ENCODE results near the gene CRADD.

The CRADD gene

DNA sequence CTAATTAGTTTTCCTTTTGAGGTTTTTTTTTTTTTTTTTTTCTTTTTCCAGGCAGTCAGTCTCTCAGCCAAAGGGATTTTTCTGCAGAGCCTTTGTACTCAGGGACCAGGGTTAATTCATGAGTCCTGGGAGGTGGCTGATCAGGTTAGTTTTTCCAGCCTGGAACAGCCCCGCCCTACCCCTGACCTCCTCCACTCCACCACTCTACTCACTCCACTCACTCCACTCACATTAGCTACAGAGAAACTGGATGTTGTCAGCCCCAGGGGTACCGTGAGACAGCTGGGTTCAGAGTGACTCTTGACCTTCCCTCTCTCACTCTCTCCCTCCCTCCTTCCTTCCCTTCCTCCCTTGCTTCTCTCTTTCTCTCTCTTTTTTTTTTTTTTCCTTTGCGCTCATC, 161.0 kb downstream of the CRADD start:
- TF ChIP-seq YY1 (IDR thresholded peaks at IDR 0.05; ENCODE audit: low read depth) (no peak), CREB1 (IDR thresholded peaks at IDR 0.05; ENCODE audit: low read depth) (no peak), ZBTB7A (IDR thresholded peaks at IDR 0.05; ENCODE audit: low read depth) (no peak), TEAD4 (IDR thresholded peaks at IDR 0.05) (no peak)

DNA sequence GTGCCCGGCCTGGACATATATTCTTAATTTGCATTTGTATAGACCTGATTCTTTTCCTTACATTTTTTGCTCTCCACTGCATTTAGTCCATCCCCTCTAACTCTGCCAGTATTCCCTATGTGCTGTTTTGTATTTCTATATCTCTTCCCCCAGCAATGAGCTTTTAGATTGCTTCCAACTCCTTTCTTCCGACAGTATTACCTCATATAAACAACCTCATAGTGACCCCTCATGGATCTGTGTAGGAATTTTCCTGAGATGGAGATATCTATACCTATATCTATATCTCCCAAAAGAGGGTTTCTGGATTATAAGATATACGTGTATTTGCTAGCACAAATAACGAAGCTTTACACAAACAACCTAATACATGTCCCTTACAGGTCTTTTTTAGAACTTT, 161.9 kb downstream of the CRADD start:
- no peak for TF ChIP-seq TAF1 (IDR thresholded peaks at IDR 0.05; ENCODE audit: low read depth)
- TF ChIP-seq EGR1 (IDR thresholded peaks at IDR 0.05) = no peak
- TF ChIP-seq EP300 (IDR thresholded peaks at IDR 0.05; ENCODE audit: borderline replicate concordance) = no peak

DNA sequence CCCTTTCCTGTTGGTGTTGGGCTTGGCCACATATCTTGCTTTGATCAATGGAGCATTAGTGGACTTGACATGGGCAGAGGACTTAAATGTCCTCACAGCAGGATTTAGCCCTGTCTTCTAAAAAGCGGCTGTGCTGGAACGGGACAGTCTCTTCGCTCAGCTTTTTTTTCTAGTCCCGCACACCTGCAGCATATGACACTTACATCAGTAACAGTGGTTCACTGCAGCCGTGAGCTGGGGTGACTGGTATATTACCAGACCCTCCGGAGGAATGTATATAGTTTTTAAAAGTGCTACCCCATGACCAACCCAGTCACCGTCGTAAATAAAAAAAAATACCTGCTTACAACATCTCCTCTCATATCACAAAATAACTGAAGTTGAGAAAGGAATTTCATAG, 164.5 kb downstream of the CRADD start:
- TF ChIP-seq RAD21 (IDR thresholded peaks at IDR 0.05; ENCODE audit: low read depth) (no peak), CEBPB (IDR thresholded peaks at IDR 0.05) (no peak), NFIC (IDR thresholded peaks at IDR 0.05) (no peak), YY1 (IDR thresholded peaks at IDR 0.05; ENCODE audit: low read depth) (no peak), TCF12 (IDR thresholded peaks at IDR 0.05; ENCODE audit: low read depth) (no peak), CREB1 (IDR thresholded peaks at IDR 0.05; ENCODE audit: low read depth) (no peak), EP300 (IDR thresholded peaks at IDR 0.05; ENCODE audit: borderline replicate concordance) (no peak), EGR1 (IDR thresholded peaks at IDR 0.05) (no peak), ZBTB7A (IDR thresholded peaks at IDR 0.05; ENCODE audit: low read depth) (no peak), FOXM1 (IDR thresholded peaks at IDR 0.05; ENCODE audit: borderline replicate concordance, low read depth) (no peak), TAF1 (IDR thresholded peaks at IDR 0.05; ENCODE audit: low read depth) (no peak), TEAD4 (IDR thresholded peaks at IDR 0.05) (no peak)
- TF ChIP-seq, protein P1, sequence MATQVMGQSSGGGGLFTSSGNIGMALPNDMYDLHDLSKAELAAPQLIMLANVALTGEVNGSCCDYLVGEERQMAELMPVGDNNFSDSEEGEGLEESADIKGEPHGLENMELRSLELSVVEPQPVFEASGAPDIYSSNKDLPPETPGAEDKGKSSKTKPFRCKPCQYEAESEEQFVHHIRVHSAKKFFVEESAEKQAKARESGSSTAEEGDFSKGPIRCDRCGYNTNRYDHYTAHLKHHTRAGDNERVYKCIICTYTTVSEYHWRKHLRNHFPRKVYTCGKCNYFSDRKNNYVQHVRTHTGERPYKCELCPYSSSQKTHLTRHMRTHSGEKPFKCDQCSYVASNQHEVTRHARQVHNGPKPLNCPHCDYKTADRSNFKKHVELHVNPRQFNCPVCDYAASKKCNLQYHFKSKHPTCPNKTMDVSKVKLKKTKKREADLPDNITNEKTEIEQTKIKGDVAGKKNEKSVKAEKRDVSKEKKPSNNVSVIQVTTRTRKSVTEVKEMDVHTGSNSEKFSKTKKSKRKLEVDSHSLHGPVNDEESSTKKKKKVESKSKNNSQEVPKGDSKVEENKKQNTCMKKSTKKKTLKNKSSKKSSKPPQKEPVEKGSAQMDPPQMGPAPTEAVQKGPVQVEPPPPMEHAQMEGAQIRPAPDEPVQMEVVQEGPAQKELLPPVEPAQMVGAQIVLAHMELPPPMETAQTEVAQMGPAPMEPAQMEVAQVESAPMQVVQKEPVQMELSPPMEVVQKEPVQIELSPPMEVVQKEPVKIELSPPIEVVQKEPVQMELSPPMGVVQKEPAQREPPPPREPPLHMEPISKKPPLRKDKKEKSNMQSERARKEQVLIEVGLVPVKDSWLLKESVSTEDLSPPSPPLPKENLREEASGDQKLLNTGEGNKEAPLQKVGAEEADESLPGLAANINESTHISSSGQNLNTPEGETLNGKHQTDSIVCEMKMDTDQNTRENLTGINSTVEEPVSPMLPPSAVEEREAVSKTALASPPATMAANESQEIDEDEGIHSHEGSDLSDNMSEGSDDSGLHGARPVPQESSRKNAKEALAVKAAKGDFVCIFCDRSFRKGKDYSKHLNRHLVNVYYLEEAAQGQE (IDR thresholded peaks at IDR 0.05; ENCODE audit: low read depth) = no peak
- TF ChIP-seq, protein P2, sequence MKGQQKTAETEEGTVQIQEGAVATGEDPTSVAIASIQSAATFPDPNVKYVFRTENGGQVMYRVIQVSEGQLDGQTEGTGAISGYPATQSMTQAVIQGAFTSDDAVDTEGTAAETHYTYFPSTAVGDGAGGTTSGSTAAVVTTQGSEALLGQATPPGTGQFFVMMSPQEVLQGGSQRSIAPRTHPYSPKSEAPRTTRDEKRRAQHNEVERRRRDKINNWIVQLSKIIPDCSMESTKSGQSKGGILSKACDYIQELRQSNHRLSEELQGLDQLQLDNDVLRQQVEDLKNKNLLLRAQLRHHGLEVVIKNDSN (IDR thresholded peaks at IDR 0.05) = no peak
- TF ChIP-seq, protein P3, sequence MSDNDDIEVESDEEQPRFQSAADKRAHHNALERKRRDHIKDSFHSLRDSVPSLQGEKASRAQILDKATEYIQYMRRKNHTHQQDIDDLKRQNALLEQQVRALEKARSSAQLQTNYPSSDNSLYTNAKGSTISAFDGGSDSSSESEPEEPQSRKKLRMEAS (IDR thresholded peaks at IDR 0.05) = no peak

DNA sequence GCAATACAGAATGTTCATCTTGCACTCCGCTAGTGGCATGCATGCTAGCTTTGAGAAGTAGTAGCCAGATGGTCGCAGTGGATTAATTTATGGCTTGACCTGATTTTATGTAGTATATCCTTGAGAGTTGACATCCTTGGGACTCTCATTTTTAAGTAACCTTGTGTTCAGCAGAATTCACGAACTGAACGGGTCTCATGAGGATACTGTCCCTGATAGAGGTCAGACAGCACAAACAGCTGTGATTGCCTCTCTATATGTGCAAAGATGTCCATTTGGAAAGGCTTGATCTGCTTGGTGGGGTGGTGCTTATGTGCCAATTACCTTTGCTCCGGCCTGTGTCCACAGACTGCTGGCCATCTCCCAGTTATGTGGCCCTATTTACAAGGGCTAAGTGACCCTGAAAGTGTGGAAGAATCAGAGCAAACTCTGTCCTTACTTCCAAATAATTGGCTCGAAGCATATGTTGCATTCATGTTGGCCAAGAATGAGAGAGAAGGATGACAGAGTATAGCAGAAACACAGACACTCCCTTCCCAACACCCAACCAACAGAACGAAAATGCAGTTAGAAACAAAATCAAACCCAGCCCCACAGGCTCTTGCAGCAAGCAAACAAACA, 167.1 kb downstream of the CRADD start:
- no peak for TF ChIP-seq FOXM1 (IDR thresholded peaks at IDR 0.05; ENCODE audit: borderline replicate concordance, low read depth)
- no peak for TF ChIP-seq ZBTB7A (IDR thresholded peaks at IDR 0.05; ENCODE audit: low read depth)
- TF ChIP-seq RAD21 (IDR thresholded peaks at IDR 0.05; ENCODE audit: low read depth) = no peak
- TF ChIP-seq EGR1 (IDR thresholded peaks at IDR 0.05) = no peak
- TF ChIP-seq, protein P3 (IDR thresholded peaks at IDR 0.05) = no peak
- TF ChIP-seq NFIC (IDR thresholded peaks at IDR 0.05) = no peak
- TF ChIP-seq, protein P2 (IDR thresholded peaks at IDR 0.05) = no peak
- TF ChIP-seq, protein P1 (IDR thresholded peaks at IDR 0.05; ENCODE audit: low read depth) = no peak
- no peak for TF ChIP-seq CEBPB (IDR thresholded peaks at IDR 0.05)
- TF ChIP-seq CREB1 (IDR thresholded peaks at IDR 0.05; ENCODE audit: low read depth) = no peak
- no peak for TF ChIP-seq TEAD4 (IDR thresholded peaks at IDR 0.05)
- no peak for TF ChIP-seq TAF1 (IDR thresholded peaks at IDR 0.05; ENCODE audit: low read depth)
- no peak for TF ChIP-seq TCF12 (IDR thresholded peaks at IDR 0.05; ENCODE audit: low read depth)
- TF ChIP-seq EP300 (IDR thresholded peaks at IDR 0.05; ENCODE audit: borderline replicate concordance) = no peak

DNA sequence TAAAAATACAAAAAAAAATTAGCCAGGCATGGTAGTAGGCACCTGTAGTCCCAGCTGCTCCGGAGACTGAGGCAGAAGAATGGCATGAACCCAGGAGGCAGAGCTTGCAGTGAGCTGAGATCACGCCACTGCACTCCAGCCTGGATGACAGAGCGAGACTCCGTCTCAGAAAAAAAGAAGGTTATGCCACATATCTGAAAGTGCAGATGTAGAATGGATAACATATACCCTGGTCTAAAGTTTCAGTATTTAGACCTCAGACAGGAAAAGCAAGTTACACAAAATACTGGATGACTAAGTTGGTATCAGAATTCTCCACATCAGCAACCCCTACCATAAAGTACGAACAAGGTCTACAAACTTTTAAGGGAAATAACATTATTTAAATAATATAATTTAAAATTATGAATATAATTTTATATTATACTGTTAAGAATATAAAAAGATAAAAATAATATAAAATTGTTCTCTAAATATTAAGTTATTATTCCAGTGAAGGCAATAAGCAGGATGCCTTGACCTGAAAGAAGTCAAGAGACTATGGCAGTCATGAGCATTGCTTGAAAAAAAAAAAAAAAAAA, 169.9 kb downstream of the CRADD start:
- no peak for TF ChIP-seq TCF12 (IDR thresholded peaks at IDR 0.05; ENCODE audit: low read depth)
